Suppressor macrophage treated with lipopolysaccharide for 1 hour (primary cell): ENCODE measurements around the gene BSN.

Source experiments
- DNase-seq, 3 donors: peaks; one replicate each; pipeline ENCODE4 v3.0.0-alpha.2; 2020 to 2022

BSN gene

GRCh38 chr3:49602877-49603411, 48.7 kb downstream of the BSN start:
- no peak for DNase-seq

GRCh38 chr3:49606427-49606826, 52.1 kb downstream of the BSN start:
- no peak for DNase-seq

- peak in 2 of 3 donors; percentile 13 to 28 for DNase-seq
Measured at GRCh38 chr3:49607105-49607591, 52.9 kb downstream of the BSN start.

GRCh38 chr3:49607796-49608195, 53.5 kb downstream of the BSN start:
- DNase-seq: no peak

- DNase-seq: no peak
Measured at GRCh38 chr3:49609314-49609713, 55.0 kb downstream of the BSN start.

- no peak for DNase-seq
Measured at GRCh38 chr3:49609815-49610214, 55.5 kb downstream of the BSN start.

GRCh38 chr3:49610666-49611280, 56.5 kb downstream of the BSN start:
- DNase-seq: no peak

- DNase-seq: no peak
Measured at GRCh38 chr3:49611291-49611690, 57.0 kb downstream of the BSN start.

- no peak for DNase-seq
Measured at GRCh38 chr3:49611719-49612118, 57.4 kb downstream of the BSN start.

- DNase-seq: no peak
Measured at GRCh38 chr3:49614936-49615335, 60.7 kb downstream of the BSN start.

GRCh38 chr3:49616061-49616460, 61.8 kb downstream of the BSN start:
- DNase-seq: no peak

- no peak for DNase-seq
Measured at GRCh38 chr3:49616491-49616941, 62.2 kb downstream of the BSN start.

- DNase-seq: no peak
Measured at GRCh38 chr3:49617390-49618013, 63.2 kb downstream of the BSN start.

GRCh38 chr3:49618412-49618811, 64.1 kb downstream of the BSN start:
- DNase-seq: no peak

- DNase-seq: no peak
Measured at GRCh38 chr3:49619649-49620048, 65.4 kb downstream of the BSN start.

- DNase-seq: no peak
Measured at GRCh38 chr3:49620728-49621127, 66.5 kb downstream of the BSN start.

- no peak for DNase-seq
Measured at GRCh38 chr3:49623071-49623470, 68.8 kb downstream of the BSN start.

GRCh38 chr3:49625071-49625470, 70.8 kb downstream of the BSN start:
- DNase-seq: no peak

- DNase-seq: no peak
Measured at GRCh38 chr3:49626101-49626581, 71.9 kb downstream of the BSN start.

GRCh38 chr3:49626796-49627195, 72.5 kb downstream of the BSN start:
- no peak for DNase-seq

- no peak for DNase-seq
Measured at GRCh38 chr3:49627634-49628033, 73.4 kb downstream of the BSN start.

GRCh38 chr3:49628249-49628648, 74.0 kb downstream of the BSN start:
- no peak for DNase-seq

GRCh38 chr3:49629451-49629850, 75.2 kb downstream of the BSN start:
- DNase-seq: no peak

GRCh38 chr3:49629866-49630265, 75.6 kb downstream of the BSN start:
- no peak for DNase-seq
